Activated CD4-positive, CD25-positive, alpha-beta regulatory T cell treated with anti-CD3 and anti-CD28 coated beads, Interleukin-2, amount 50 U/mL, for 16 hours (primary cell): ENCODE results near the gene DNAJC1.
"Not testable (repeated sequence)": the region's sequence is repeated elsewhere in the genome, so short reads cannot be mapped to it uniquely, and the experiment has no call there.

Experiments
- DNase-seq: peaks from one replicate; pipeline ENCODE4 v3.0.0-alpha.2; 2020; ENCODE audit warnings: low read depth, low spot score

DNAJC1 gene, protein sequence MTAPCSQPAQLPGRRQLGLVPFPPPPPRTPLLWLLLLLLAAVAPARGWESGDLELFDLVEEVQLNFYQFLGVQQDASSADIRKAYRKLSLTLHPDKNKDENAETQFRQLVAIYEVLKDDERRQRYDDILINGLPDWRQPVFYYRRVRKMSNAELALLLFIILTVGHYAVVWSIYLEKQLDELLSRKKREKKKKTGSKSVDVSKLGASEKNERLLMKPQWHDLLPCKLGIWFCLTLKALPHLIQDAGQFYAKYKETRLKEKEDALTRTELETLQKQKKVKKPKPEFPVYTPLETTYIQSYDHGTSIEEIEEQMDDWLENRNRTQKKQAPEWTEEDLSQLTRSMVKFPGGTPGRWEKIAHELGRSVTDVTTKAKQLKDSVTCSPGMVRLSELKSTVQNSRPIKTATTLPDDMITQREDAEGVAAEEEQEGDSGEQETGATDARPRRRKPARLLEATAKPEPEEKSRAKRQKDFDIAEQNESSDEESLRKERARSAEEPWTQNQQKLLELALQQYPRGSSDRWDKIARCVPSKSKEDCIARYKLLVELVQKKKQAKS

DNA sequence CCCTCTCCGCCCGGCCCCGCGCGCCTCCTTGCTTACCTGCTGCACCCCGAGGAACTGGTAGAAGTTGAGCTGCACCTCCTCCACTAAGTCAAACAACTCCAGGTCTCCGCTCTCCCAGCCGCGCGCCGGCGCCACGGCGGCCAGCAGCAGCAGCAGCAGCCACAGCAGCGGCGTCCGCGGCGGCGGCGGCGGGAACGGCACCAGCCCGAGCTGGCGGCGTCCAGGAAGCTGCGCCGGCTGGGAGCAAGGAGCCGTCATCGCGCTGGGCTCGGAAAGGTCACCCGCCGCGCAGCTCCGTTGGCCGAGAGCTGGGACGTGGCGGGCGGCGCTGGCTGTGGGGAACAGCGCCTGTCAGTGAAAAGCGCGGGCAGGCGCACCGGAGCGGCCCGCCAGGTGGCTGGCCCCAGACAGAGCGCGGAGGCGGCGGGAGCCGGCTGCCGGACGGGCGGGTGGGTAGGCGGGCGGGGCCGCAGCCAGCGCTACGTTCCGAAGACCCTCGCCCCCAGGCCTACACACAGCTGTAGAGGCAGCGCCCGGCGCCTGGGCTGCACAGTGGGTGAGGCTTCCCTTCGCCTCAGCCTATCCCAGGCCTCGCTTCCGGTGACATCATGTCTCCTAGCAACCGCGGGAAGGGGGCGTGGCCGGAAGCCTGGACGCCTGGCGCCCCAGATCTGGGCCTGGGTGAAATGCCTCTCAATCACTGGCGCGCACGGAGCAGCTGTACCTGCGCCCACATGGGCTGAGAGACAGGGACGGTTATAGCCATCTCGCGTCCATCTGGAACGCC is at the start of gene DNAJC1:
TSS of gene DNAJC1 (minus strand) at position 554 of the 787 bp plus-strand sequence. CDS start at position 258, 296 bp downstream.
- peak; percentile 97 for DNase-seq

DNA sequence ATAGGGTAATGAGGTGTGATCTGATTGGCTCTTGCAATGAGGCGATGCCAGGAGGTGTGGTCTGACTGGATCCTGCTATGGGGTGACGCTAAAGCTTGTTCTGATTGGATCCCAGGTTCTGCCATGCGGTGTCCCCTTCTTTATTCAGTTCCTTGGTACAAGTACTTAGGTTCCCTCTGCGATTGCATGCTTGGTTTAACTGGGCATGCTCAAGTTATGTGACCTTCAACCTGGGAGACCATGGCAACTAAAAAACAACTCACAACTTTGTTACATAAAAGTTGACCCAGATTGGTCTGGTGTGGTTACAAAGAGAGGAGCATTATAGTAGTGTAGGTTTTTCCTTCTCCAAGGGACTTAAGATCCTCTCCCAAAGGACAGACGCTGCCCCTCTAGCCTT is 49.5 kb upstream of the DNAJC1 start:
- DNase-seq, result no peak

DNA sequence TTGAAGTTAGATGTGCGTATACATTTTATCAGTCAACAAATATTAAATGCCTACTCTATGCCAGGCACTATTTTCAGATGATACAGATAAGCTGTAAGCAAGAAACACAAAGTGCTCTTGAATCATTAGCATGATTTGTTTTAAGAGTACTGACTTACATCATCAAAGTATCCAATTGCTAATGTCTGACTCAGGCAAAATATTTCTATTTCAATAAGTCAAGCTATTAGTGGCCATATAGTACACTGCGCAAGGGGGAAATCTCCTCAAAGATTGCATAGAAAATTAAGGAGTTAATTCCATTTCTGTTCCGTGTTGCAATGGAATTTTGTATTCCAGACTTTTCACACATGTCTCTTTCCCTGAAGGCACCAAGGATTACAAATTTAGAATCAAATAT is 46.1 kb upstream of the DNAJC1 start:
- DNase-seq, result no peak

DNA sequence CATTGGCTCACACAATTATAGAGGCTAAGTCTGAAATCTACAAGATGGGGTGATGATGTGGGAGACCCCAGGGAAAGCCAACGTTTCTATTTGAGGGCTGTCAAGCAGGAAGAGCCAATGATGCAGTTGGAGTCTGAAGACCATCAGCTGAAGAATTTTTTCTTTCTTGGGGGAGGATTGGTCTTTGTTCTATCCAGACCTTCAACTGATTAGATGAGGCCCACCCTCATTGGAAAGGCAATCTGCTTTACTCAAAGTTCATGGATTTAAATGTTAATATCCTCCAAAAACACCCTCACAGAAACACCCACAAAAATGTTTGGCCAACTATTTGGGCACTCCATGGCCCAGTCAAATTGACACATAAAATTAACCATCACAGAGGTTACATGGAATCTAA is 44.3 kb upstream of the DNAJC1 start:
- DNase-seq, result no peak

DNA sequence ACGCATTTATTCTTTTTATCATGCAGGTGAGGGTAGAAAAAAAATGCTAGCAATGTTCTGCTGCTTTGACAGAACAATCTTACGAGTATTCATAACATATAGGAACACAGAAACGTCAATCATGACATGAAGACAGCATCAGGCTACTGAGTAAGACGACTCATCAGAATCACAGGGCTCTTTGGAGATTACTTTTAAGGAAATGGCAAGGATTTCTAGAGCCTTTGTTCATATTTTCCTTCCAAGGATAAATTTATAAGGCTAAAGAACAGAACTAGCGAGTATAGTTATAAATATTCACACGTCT is 39.8 kb upstream of the DNAJC1 start:
- no peak for DNase-seq

DNA sequence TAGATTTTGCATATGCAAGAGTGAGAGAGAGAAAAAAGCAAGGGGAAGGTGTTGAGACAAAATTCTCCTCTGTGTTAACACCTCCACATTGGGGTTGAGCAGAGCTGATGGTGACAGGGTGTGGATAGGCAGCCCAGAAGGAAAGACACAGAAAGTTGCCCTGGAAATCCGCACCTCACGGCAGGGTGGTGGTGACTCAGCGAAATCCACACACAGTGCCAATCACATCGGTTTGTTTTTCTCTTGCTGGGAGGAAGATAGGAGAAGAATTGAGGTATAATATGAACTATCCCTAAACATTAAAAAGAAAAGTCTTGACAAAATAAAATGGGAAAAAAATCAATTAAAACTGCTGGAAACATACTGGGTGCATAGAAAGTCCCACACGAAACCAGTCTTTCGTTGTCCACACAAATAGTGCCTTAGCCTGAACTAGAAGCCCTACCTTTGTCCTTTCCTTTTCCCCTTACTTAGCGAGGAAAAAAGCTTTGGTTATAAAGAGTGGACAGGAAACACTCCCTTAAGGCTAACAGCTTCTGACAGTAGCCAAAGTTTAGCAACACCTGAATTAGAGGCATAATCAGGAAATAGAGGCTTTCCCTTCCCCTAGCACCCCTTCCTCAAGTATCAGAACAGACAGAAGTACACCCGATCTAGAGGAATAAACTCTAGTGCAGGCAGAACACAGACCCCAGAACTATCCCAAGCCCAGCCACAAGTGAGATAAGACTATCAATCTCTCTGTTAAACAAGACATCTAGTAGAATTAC is 39.2 kb upstream of the DNAJC1 start:
- no peak for DNase-seq

DNA sequence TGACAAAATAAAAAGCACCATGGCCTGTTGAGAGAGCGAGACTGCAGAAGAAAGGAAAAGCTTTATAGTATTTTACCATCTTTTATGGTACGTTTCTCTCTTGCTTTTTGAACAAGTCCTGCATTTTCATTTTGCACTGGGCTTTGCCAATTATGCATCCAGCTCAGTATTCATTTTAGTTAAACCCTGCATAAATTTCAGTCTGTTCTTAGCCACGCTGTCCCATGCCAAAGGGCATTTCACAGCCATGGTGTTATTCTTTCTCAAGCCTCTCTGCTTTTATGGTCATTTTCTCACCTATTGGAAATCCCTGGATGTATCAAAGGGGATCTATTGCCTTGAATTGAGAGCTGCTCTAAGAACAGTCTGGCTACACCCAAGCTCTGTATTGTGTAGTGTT is 30.8 kb upstream of the DNAJC1 start:
- no peak for DNase-seq

DNA sequence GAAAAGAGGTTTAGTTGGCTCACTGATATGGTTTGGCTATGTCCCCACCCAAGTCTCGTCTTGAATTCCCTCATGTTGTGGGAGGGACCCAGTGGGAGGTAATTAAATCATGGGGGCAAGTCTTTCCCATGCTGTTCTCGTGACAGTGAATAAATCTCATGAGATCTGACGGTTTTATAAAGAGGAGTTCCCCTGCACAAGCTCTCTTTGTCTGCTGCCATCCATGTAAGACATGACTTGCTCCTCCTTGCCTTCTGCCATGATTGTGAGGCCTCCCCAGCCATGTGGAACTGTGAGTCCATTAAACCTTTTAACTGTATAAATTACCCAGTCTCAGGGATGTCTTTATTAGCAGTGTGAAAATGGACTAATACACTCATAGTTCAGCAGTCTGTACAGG is 28.7 kb upstream of the DNAJC1 start:
- DNase-seq, result not testable (repeated sequence)

DNA sequence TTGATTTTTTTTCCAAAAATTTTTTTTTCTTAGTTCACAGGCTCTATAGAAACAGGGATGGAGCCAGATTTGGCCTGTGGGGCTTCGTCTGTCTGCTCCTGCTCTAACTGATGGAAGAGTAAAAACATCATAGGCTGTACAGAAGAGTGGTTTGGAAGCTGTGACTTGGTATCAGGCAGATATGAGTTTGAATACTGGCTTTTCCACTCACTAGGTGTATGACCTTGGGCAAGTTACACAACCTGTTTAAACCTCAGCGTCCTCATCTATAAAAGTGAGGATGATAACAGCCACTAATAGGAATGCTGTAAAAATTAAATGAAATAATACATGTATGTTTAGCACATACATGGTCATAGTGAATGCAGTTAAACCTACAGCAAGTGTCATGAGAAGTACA is 26.9 kb upstream of the DNAJC1 start:
- no peak for DNase-seq

DNA sequence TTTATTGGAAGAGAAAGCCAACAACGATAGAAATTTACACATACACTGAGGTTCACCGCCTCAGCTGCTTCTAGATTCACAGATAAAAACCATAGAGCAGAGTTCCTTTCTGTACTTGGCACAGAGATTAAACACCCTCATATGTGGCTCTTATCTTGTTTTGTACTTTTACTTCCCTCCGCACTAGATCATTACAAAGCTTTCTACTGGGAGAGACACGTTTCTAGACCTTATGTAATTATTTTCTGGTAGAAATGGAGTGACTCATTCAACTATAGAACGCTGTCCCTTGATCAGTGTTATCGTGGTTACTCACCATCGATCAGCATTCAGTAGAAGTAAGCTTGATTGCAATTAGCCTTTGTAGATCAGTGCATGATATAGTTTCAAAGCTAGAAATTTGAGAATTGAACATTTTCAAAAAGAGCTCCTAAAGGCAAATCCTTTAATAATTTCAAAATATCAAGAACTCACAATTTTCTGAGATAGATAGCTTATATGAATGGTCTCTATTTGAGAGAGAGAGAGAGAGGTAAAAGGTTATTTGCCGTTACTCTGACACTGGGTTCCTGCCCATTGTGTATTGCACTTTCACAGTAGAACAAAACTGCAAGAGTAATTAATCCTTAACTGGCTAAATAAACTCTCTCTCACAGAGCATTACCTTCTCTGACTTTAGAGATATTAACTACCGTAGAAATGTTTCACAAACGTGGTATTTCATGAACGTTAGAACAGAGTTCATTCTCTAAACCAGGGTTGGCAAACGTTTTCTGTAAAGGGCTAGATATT is 26.1 kb upstream of the DNAJC1 start:
- DNase-seq, result no peak

DNA sequence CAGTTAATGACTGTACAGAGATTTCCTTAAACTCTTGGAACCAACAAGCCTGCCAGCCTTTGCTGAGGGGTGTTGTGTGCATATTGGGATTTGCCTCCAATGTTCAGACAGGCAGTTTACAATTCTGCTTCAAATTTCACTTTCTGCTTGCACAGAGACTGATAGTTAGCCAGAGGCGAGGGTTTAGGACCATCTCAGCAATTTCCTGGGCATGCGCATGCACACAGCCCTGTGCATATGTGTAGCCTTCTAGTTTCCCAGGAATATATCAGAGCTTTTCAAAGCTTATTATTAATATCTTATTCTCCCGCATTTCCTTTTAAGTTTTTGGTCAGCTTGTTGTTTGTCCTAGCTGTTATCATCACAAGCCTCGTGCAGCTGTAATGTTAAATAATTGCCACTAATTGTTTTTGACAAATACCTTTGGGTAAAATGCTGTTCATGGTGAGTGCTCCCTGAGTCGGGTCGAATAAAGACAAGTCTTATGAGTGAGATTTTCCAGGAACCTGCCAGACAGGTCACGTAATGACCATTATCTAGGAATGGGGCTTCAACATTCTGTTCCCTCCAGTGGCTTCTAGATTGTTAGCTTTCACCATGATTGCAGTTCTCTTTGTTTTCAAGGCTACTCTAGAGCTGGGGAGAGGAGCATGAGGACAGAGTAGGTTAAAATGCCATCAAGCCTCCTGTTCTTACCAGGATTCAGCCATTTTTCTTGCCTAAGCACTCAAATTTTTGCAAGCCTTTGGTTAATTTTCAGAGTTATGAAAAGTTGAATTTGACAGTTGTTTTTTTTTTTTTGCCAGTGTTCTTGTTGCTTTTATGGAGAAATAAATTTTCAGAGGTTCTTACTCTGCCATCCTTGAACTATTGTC is 24.1 kb upstream of the DNAJC1 start:
- DNase-seq, result no peak

DNA sequence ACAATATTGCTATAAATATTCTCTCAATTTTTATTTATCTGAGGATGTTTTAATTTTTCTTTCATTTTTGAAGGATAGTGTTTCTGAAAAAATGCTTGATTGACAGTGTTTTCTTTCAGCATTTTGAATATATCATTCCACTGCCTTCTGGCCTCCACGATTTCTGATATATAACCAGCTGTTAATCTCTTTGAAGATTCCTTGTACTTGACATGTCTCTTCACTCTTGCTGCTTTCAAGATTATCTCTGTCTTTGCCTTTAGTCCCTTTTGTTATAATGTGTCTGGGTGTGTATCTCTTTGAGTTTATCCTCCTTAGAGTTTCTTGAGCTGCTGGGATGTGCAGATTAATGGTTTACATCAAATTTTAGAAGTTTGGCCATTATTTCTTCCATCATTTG is 22.8 kb upstream of the DNAJC1 start:
- DNase-seq, result no peak

DNA sequence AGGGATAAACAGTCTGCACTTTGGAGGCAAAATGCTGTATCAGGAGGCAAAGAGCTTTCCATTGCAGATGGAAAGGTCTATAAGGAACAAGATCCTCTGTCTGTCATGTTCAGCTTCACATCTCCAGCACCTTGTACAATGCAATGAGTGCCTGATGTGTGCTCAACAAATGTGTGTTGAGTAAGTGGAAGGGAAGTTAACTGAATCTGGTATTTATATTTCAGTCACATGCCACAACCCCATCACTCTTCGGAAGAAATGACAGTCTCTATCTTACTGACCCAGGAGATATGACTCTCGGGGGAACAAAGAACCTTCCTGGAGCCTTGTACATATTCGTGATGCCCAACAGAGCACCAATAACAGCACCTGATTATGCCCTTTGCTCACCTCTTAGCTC is 20.0 kb upstream of the DNAJC1 start:
- DNase-seq, result no peak

DNA sequence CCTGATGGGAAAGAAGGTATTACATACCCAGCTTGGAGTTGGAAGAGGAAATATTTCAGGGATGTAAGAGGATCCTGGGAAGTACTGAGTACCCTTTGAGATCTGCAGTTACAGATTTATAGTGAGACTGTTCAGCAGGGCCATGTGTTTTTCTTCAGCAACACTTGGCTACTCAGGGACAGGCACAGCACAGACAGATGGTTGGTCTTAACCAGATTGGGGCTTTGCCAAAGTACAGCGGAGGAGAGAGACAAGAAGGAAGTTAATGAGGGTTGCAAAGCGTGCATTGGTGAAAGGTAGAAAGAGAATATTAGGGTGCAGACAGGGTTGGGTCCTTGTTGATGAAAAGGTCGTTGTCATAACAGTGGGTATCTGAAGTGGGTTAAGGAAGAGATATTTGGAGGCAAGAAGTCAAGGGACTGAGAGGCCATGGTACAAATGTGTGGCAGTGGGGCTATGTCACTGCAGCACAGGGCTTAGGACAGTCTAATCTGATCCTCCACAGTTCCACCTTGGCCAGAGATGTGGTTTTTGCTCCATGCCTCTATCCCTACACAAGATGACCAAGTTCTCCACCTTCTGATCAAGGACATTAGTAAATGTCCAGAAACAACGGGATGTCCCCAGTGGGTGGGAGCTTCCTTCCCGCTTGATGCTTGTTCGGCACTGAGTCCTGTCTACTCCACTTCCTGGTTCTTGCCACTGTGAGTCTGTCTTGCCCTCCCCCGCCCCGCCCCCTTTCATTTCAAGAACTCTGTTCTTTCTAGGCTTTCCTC is 18.9 kb upstream of the DNAJC1 start:
- peak; percentile 31 for DNase-seq

DNA sequence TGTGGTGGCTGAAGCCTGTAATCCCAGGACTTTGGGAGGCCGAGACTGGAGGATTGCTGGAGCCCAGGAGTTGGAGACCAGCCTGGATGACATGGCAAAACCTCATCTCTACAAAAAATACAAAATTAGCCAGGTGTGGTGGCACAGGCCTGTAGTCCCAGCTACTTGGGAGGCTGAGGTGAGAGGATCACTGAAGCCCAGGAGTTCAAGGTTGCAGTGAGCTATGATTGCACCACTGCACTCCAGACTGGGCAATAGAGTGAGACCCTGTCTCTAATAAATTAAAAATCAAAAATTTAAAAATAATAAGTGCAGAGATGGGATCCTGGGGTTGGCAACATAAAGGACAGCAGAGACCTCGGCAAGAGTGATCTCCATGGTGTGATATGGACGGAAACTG is 17.6 kb upstream of the DNAJC1 start:
- not testable (repeated sequence) for DNase-seq

DNA sequence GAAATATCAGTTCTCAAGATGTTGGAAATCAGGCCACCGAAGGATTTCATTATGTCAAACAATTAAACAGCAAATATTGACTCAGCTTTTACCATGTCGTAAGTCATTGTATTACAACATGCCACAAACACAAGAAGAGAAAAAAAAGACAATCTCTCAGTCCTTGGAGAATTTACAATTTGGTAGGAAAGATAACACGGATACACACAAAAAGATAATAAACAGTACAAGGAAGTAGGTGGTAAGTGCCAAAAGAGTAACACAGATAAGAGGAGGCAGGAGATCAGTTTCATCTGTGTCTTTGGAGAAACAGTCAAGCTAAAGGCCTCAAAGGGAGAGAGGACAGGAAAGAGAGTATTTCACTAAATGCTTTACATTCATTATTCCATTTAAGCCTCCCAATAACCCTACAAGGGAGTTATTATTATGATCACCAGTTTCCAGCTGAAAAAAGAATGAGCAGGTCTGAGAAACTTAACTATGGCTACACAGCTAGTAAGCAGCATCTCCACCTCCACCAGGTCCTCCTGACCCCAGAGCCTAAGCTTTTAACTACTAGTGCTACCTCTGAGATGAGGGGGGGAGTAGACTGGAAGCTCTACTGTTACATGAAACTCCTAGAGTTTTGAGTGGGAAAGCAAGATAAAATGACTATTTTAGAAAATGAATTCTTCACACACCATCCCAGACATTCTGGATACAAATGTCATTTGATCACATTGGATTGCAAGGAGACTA is 13.9 kb upstream of the DNAJC1 start:
- DNase-seq, result no peak

DNA sequence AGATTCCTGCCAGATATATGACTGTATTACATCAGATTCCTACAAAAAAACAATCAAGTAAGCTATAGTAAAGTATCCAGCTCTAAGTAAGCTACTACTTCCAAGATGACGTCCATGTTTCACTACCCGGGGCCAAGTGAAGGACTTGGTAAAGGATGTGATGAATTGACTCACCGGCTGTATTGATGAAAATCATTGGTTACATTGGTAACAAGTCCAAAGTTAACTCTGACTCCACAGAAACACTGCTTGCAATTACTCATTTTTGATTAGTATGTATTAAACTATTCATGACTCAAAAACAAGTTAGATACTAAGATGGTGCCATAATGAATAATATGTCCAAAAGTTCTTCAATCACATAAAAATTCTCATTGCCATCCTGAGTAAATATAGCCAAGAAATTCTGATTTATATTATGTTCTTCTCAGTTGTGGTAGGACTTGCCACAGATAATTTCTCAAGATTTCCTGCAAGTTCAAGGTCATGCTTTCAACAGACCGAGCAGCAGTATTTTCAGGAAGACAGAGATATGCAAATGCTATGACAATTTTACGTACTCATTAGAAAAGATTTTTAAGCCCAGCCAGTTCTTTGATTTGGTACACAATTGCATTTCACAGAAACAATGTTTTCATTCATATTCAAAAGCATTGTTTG is 12.6 kb upstream of the DNAJC1 start:
- no peak for DNase-seq

DNA sequence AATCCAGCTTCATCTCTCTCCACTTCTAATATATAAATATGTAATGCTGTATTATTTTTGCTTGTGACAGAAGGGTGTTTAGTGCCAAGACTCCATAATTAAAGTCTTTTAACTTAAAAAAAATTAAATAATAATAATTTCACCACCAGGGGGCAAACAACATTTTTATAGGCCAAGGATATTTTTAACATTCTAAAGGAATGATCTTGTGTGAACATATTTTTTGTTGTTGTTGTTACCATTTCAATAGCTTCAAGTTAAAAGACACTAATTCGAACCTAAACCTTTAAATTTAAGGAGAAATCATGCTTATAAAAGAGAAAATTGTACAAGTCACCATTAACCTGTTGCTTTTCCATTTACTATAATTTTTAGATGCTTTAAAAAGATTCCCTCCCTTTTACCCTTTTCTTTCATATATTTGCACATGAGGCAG is 7.5 kb upstream of the DNAJC1 start:
- no peak for DNase-seq
